ENCODE results near the gene LIPC. TPM values are rescaled to one million over a fixed set of nuclear protein-coding genes. Genes with fewer than 3 reads are reported as not detected.

The LIPC gene
- total RNA-seq, 1 donor from 2014 or later = not detected

DNA sequence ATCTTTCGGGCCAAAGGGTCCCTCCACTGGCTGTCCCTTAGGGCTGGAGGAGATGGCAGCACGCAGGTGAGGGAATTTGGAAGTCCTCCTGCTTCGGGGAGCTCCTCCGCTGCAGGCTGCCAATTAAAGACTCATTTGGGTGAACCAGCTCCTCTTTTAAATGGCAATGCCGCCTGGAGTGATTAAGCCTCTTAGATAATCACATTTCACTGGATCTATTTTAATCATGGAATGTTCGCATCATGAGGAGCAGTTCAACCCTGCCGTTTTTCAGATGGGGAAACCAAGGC, 117.9 kb downstream of the LIPC start:
- Mint-ChIP-seq H3K9me3 (ENCODE audit: unreplicated experiment) (no peaks in the 10 kb centered on the region), H3K27me3 (ENCODE audit: unreplicated experiment) (peaks cover under 1% of the 10 kb centered on the region), H3K36me3 (ENCODE audit: unreplicated experiment) (no peaks in the 10 kb centered on the region), H3K4me3 (ENCODE audit: unreplicated experiment) (no peak overlapping the region), H3K27ac (ENCODE audit: unreplicated experiment) (no peak overlapping the region), H3K4me1 (ENCODE audit: unreplicated experiment) (peaks cover 36% of the 10 kb centered on the region)
- TF ChIP-seq, protein P1, sequence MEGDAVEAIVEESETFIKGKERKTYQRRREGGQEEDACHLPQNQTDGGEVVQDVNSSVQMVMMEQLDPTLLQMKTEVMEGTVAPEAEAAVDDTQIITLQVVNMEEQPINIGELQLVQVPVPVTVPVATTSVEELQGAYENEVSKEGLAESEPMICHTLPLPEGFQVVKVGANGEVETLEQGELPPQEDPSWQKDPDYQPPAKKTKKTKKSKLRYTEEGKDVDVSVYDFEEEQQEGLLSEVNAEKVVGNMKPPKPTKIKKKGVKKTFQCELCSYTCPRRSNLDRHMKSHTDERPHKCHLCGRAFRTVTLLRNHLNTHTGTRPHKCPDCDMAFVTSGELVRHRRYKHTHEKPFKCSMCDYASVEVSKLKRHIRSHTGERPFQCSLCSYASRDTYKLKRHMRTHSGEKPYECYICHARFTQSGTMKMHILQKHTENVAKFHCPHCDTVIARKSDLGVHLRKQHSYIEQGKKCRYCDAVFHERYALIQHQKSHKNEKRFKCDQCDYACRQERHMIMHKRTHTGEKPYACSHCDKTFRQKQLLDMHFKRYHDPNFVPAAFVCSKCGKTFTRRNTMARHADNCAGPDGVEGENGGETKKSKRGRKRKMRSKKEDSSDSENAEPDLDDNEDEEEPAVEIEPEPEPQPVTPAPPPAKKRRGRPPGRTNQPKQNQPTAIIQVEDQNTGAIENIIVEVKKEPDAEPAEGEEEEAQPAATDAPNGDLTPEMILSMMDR (IDR thresholded peaks at IDR 0.05) = no peak
- DNase-seq (ENCODE audit: extremely low spot score, unreplicated experiment) = no peak

DNA sequence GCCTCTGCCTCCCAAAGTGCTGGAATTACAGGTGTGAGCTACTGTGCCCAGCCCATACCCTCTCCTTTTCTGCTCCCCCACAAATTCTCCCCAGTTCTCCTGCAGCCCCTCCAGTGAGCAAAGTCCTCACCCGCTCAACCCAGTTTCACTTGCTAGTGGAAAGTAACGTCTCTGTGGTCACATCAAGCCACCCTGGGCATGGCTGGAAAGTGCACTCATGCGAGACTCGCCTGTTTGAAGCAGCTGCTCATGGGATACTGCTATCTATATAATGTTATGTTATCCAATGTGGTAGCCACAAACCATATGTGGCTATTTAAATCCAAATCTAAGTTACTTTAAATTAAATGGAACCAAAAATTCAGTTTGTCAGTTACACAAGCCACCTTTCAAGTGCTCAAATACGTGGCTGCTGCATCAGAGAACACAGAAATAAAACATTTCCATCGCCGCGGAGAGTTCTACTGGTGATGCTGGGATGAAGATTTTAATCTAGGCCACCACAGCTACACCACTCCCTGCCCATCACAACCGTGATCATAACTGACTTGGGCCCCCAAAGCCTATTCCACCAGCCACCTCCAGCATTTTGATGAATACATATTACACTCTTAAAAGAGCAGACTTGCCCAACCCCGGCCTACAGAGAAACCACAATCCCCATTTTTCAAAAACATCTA, 119.4 kb downstream of the LIPC start:
- H3K27me3 Mint-ChIP-seq (ENCODE audit: unreplicated experiment) = peaks cover 11% of the 10 kb centered on the region
- no peak for DNase-seq (ENCODE audit: extremely low spot score, unreplicated experiment)
- H3K36me3 Mint-ChIP-seq (ENCODE audit: unreplicated experiment) = no peaks in the 10 kb centered on the region
- H3K4me1 Mint-ChIP-seq (ENCODE audit: unreplicated experiment) = peaks cover 27% of the 10 kb centered on the region
- TF ChIP-seq, protein P1 (IDR thresholded peaks at IDR 0.05) = no peak
- H3K4me3 Mint-ChIP-seq (ENCODE audit: unreplicated experiment) = no peak overlapping the region
- no peaks in the 10 kb centered on the region for H3K9me3 Mint-ChIP-seq (ENCODE audit: unreplicated experiment)
- no peak overlapping the region for H3K27ac Mint-ChIP-seq (ENCODE audit: unreplicated experiment)

DNA sequence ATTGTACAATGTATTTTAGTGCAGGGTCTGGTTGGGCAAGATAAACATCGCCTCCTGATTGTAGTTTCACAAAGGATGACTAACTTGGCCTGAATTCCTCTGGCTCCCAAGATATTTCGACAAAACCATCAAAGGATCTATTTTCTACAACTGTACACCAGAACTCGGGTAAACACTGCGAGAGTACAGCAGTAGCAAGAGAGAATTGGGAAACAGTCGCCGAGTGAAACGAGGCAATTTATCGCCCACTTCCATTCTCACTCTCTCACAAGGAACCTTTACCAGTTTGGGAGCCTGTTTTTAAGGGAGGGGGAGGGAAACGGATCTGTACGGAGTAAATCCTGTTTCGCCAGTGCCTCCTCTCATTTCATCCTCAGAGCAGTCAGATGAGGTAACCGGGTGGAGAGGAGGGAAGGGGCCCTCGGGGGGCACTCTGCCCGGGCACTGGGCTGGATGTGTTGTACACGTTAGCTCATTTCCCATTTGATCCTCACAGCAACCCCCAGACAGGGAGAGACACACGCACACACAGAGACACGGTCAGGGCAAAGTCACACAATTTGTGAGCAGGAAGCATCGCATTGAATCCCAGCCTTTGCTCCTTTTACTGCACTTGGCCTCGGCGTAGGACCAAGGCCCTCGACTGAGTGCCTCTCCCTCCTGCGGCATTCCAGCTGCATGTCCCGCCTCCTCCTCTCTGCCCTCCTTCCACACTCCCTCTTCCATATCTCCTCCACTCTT, 120.1 kb downstream of the LIPC start:
- no peaks in the 10 kb centered on the region for H3K36me3 Mint-ChIP-seq (ENCODE audit: unreplicated experiment)
- no peak overlapping the region for H3K4me3 Mint-ChIP-seq (ENCODE audit: unreplicated experiment)
- H3K9me3 Mint-ChIP-seq (ENCODE audit: unreplicated experiment) = no peaks in the 10 kb centered on the region
- peak overlapping the region; percentile 37 for H3K27ac Mint-ChIP-seq (ENCODE audit: unreplicated experiment)
- H3K4me1 Mint-ChIP-seq (ENCODE audit: unreplicated experiment) = peaks cover 20% of the 10 kb centered on the region
- DNase-seq (ENCODE audit: extremely low spot score, unreplicated experiment) = no peak
- TF ChIP-seq, protein P1 (IDR thresholded peaks at IDR 0.05) = no peak
- H3K27me3 Mint-ChIP-seq (ENCODE audit: unreplicated experiment) = peaks cover 11% of the 10 kb centered on the region

DNA sequence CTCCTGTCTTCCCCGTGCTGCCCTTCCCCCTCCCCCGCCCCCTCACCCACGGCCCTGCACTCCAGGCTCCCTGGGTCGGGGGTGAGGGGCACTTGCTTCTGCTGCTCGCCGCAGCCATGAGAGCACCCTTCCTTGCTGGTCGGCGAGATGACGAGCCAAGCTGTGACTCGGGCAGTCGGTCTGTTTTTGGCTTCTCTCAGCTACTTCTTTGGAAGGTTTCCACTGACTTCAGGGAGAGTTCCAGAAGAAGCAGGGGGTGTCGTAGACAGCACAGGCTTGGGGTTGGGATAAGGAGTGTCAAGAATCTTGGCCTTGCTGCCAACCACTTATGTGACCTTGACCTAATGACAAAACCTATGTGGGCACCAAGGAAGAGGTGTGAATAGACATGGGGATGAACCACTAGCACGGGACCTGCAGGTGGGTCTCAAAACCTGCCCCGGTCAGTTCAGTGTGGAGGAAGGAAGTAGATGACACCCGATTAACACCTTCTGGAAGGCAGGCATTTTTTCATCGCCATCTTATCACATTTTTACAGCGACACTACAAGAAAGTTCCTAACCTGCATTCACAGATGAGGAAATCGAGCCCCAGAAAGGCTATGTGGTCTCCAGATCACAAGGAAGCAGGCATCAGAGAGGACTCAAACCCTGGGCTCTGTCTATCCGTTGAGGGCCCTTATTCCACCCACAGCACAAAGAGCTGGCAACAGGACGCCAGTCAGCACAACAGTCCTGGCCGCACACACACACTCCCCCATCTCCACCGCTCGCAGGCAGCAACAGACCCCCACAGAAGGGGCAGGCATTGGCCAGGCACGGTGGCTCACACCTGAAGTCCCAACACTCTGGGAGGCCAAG, 120.9 kb downstream of the LIPC start:
- Mint-ChIP-seq H3K36me3 (ENCODE audit: unreplicated experiment) (no peaks in the 10 kb centered on the region), H3K27ac (ENCODE audit: unreplicated experiment) (no peak overlapping the region), H3K4me3 (ENCODE audit: unreplicated experiment) (no peak overlapping the region), H3K4me1 (ENCODE audit: unreplicated experiment) (peaks cover 15% of the 10 kb centered on the region), H3K9me3 (ENCODE audit: unreplicated experiment) (no peaks in the 10 kb centered on the region), H3K27me3 (ENCODE audit: unreplicated experiment) (peaks cover 11% of the 10 kb centered on the region)
- TF ChIP-seq, protein P1 (IDR thresholded peaks at IDR 0.05) = no peak
- DNase-seq (ENCODE audit: extremely low spot score, unreplicated experiment) = no peak
